ENCODE data around the gene USP13. TPM values are rescaled to one million over a fixed set of nuclear protein-coding genes. Genes with fewer than 3 reads are reported as not detected.

Gene USP13
- total RNA-seq, 1 experiment from 2014 or later: 22.7 TPM

GRCh38 chr3:179622023-179622422 is 30.8 kb upstream of the USP13 start:
- intact Hi-C loops (cut with micrococcal nuclease): no loop called here
- ATAC-seq: no peak
- POLR2A ChIA-PET: no interaction called here
- no peak overlapping the region for H2AFZ ChIP-seq (ENCODE audit: low read depth, low read length, poor library complexity, severe bottlenecking)
- peaks cover 3% of the 10 kb centered on the region; the same call in 1 of the 2 replicates for H3K79me2 ChIP-seq (ENCODE audit: insufficient read depth, low read length)
- peaks cover 17 to 19% of the 10 kb centered on the region in 2 experiments; a peak in 3 of 4 replicates for H3K36me3 ChIP-seq (ENCODE audit: control insufficient read depth in 1 of 2, insufficient read depth in 2 of 2, low read length in 2 of 2)
- H4K20me1 ChIP-seq (ENCODE audit: insufficient read depth): no peaks in the 10 kb centered on the region
- no TSS peak for BruUV-seq (replicated peaks)
- no peak overlapping the region for H3K27ac ChIP-seq (ENCODE audit: low read depth, low read length)
- TF ChIP-seq EZH2 (IDR thresholded peaks at IDR 0.05): no peak
- no peak for TF ChIP-seq CBX3 (IDR thresholded peaks at IDR 0.05; ENCODE audit: low read depth)
- TF ChIP-seq SIN3A (IDR thresholded peaks at IDR 0.05; ENCODE audit: low read depth): no peak
- TF ChIP-seq ATF3 (IDR thresholded peaks at IDR 0.05): no peak
- TF ChIP-seq RAD21 (IDR thresholded peaks at IDR 0.05; ENCODE audit: low read depth): no peak
- no peak for TF ChIP-seq JUND (IDR thresholded peaks at IDR 0.05)
- TF ChIP-seq CEBPB (IDR thresholded peaks at IDR 0.05; ENCODE audit: low read depth): no peak
- no peak for TF ChIP-seq CTCF (IDR thresholded peaks at IDR 0.05 in 2 of 3, conservative IDR thresholded peaks at IDR 0.05 in 1 of 3; ENCODE audit: borderline replicate concordance in 1 of 3, insufficient read depth in 1 of 3, low read depth in 2 of 3, low read length in 2 of 3)
- TF ChIP-seq REST (IDR thresholded peaks at IDR 0.05; ENCODE audit: low read depth): no peak
- no peak for TF ChIP-seq MAX (IDR thresholded peaks at IDR 0.05)
- no peak for TF ChIP-seq ZBTB33 (IDR thresholded peaks at IDR 0.05; ENCODE audit: extremely low read depth, insufficient replicate concordance, low read length)
- no peak for TF ChIP-seq YY1 (IDR thresholded peaks at IDR 0.05; ENCODE audit: extremely low read depth, insufficient replicate concordance, low read depth, low read length)
- TF ChIP-seq POLR2AphosphoS5 (IDR thresholded peaks at IDR 0.05; ENCODE audit: low read depth, low read length): no peak
- DNase-seq (ENCODE audit: low read depth, low spot score): no peak
- no peaks in the 10 kb centered on the region for H3K4me1 ChIP-seq (ENCODE audit: control insufficient read depth in 1 of 2, insufficient read depth in 2 of 2, low read length in 2 of 2)
- CTCF ChIA-PET: no interaction called here
- H3K9me2 ChIP-seq (ENCODE audit: insufficient read depth): no peaks in the 10 kb centered on the region
- H3K4me2 ChIP-seq (ENCODE audit: low read length): no peak overlapping the region
- H3K9ac ChIP-seq (ENCODE audit: low read length): no peak overlapping the region
- no peaks in the 10 kb centered on the region for H3K9me3 ChIP-seq (ENCODE audit: control insufficient read depth in 1 of 2, insufficient read depth in 1 of 2, low read depth in 1 of 2, low read length in 2 of 2)
- RAD21 ChIA-PET (ENCODE audit: low non-redundant PET in 1 of 2, low total read pairs in 2 of 2, uncharacterized antibody in 2 of 2, unreplicated experiment in 2 of 2): no interaction called here
- H3K4me3 ChIP-seq (replicated peaks in 1 of 2; ENCODE audit: low read depth in 1 of 2, low read length in 2 of 2): no peak overlapping the region
- no peaks in the 10 kb centered on the region for H3K27me3 ChIP-seq (ENCODE audit: insufficient read depth, low read length)

Measured in HCT116 (cell line).